ENCODE results near the gene ERG. TPM values are rescaled to one million over a fixed set of nuclear protein-coding genes. Genes with fewer than 3 reads are reported as not detected.
A peak's percentile ranks its signal among the peaks of the same experiment; 100 is the strongest.

The ERG gene
- total and polyA plus RNA-seq, 2 donors (not counting 1 experiment from before 2014, with no cell fraction given), result under 0.01 TPM; not detected in 1

GRCh38 chr21:38538353-38538752 lies 40.1 kb upstream of the ERG start:
- H2AFZ ChIP-seq (ENCODE audit: low read length), result no peak overlapping the region
- H3K9ac ChIP-seq (ENCODE audit: insufficient read depth, low read length), result no peak overlapping the region
- no peaks in the 10 kb centered on the region for H3K4me1 ChIP-seq (ENCODE audit: control insufficient read depth, extremely low read depth, insufficient read depth, low read length)
- H3K9me3 ChIP-seq (ENCODE audit: control insufficient read depth, insufficient read depth, low read depth, low read length), result no peaks in the 10 kb centered on the region
- no peaks in the 10 kb centered on the region for H3K79me2 ChIP-seq (ENCODE audit: control insufficient read depth, insufficient read depth, low read length)
- no peak overlapping the region for H3K4me3 ChIP-seq (replicated peaks in 1 of 4; ENCODE audit: control extremely low read depth in 1 of 4, insufficient read depth in 1 of 4, low read depth in 3 of 4, low read length in 4 of 4)
- no peak overlapping the region for H3K27ac ChIP-seq (ENCODE audit: insufficient read depth, low read length)
- TF ChIP-seq EZH2 (IDR thresholded peaks at IDR 0.05; ENCODE audit: low read length, missing control alignments) (no peak), CTCF (conservative IDR thresholded peaks at IDR 0.05 in 1 of 2, IDR thresholded peaks at IDR 0.05 in 1 of 2; ENCODE audit: low read depth in 1 of 2, low read length in 2 of 2) (no peak)
- H3K27me3 ChIP-seq (ENCODE audit: control insufficient read depth, insufficient read depth, low read length), result no peaks in the 10 kb centered on the region
- H3K36me3 ChIP-seq (ENCODE audit: control insufficient read depth, insufficient read depth, low read length), result no peaks in the 10 kb centered on the region
- H4K20me1 ChIP-seq (ENCODE audit: control insufficient read depth, extremely low read depth, insufficient read depth, low read length), result no peaks in the 10 kb centered on the region
- no peak for DNase-seq (ENCODE audit: low read depth in 2 of 2)
- no peak overlapping the region for H3K4me2 ChIP-seq (ENCODE audit: extremely low read depth, insufficient read depth, low read length)

- no peak overlapping the region for H3K27ac ChIP-seq (ENCODE audit: insufficient read depth, low read length)
- no peak overlapping the region for H3K4me2 ChIP-seq (ENCODE audit: extremely low read depth, insufficient read depth, low read length)
- H3K4me1 ChIP-seq (ENCODE audit: control insufficient read depth, extremely low read depth, insufficient read depth, low read length), result no peaks in the 10 kb centered on the region
- H3K36me3 ChIP-seq (ENCODE audit: control insufficient read depth, insufficient read depth, low read length), result no peaks in the 10 kb centered on the region
- H3K9ac ChIP-seq (ENCODE audit: insufficient read depth, low read length), result no peak overlapping the region
- no peak for DNase-seq (ENCODE audit: low read depth in 2 of 2)
- no peaks in the 10 kb centered on the region for H4K20me1 ChIP-seq (ENCODE audit: control insufficient read depth, extremely low read depth, insufficient read depth, low read length)
- H2AFZ ChIP-seq (ENCODE audit: low read length), result no peak overlapping the region
- no peak for TF ChIP-seq CTCF (conservative IDR thresholded peaks at IDR 0.05 in 1 of 2, IDR thresholded peaks at IDR 0.05 in 1 of 2; ENCODE audit: low read depth in 1 of 2, low read length in 2 of 2)
- TF ChIP-seq EZH2 (IDR thresholded peaks at IDR 0.05; ENCODE audit: low read length, missing control alignments), result no peak
- no peaks in the 10 kb centered on the region for H3K27me3 ChIP-seq (ENCODE audit: control insufficient read depth, insufficient read depth, low read length)
- no peaks in the 10 kb centered on the region for H3K9me3 ChIP-seq (ENCODE audit: control insufficient read depth, insufficient read depth, low read depth, low read length)
- no peak overlapping the region for H3K4me3 ChIP-seq (replicated peaks in 1 of 4; ENCODE audit: control extremely low read depth in 1 of 4, insufficient read depth in 1 of 4, low read depth in 3 of 4, low read length in 4 of 4)
- no peaks in the 10 kb centered on the region for H3K79me2 ChIP-seq (ENCODE audit: control insufficient read depth, insufficient read depth, low read length)
Observed at GRCh38 chr21:38534591-38534990, 36.3 kb upstream of the ERG start.

- Histone ChIP-seq H3K9me3 (ENCODE audit: control insufficient read depth, insufficient read depth, low read depth, low read length) (no peaks in the 10 kb centered on the region), H3K4me2 (ENCODE audit: extremely low read depth, insufficient read depth, low read length) (no peak overlapping the region), H3K4me1 (ENCODE audit: control insufficient read depth, extremely low read depth, insufficient read depth, low read length) (no peaks in the 10 kb centered on the region), H3K27me3 (ENCODE audit: control insufficient read depth, insufficient read depth, low read length) (no peaks in the 10 kb centered on the region), H3K9ac (ENCODE audit: insufficient read depth, low read length) (no peak overlapping the region), H3K36me3 (ENCODE audit: control insufficient read depth, insufficient read depth, low read length) (no peaks in the 10 kb centered on the region), H4K20me1 (ENCODE audit: control insufficient read depth, extremely low read depth, insufficient read depth, low read length) (no peaks in the 10 kb centered on the region), H3K4me3 (replicated peaks in 1 of 4; ENCODE audit: control extremely low read depth in 1 of 4, insufficient read depth in 1 of 4, low read depth in 3 of 4, low read length in 4 of 4) (no peak overlapping the region), H3K79me2 (ENCODE audit: control insufficient read depth, insufficient read depth, low read length) (no peaks in the 10 kb centered on the region), H3K27ac (ENCODE audit: insufficient read depth, low read length) (no peak overlapping the region), H2AFZ (ENCODE audit: low read length) (no peak overlapping the region)
- DNase-seq (ENCODE audit: low read depth in 2 of 2), result peak in 1 of 2 donors; percentile 6
- TF ChIP-seq EZH2 (IDR thresholded peaks at IDR 0.05; ENCODE audit: low read length, missing control alignments), result no peak
- TF ChIP-seq CTCF (conservative IDR thresholded peaks at IDR 0.05 in 1 of 2, IDR thresholded peaks at IDR 0.05 in 1 of 2; ENCODE audit: low read depth in 1 of 2, low read length in 2 of 2), result no peak
Observed at GRCh38 chr21:38533887-38534286, 35.6 kb upstream of the ERG start.

All from fibroblast of lung (primary cell).